Vagina (tissue), 2 donors: ENCODE measurements around the gene IGFBP2.

Experiments
- CTCF ChIP-seq, 3 experiments: fragments of 450-650 bp in 2 of 3; fragments of 200-600 bp in 1 of 3; sonication (generic) in 1 of 3; IDR thresholded peaks; one replicate each; pipeline ENCODE4 v1.5.1; 2017 to 2019; ENCODE audit warnings: antibody characterized with exemption in 3 of 3, mild to moderate bottlenecking in 2 of 3, moderate library complexity in 2 of 3
- POLR2A ChIP-seq, 2 donors: fragments of 450-650 bp; IDR thresholded peaks; one replicate each; pipeline ENCODE4 v1.6.1; 2017; ENCODE audit warnings: antibody characterized with exemption in 2 of 2, mild to moderate bottlenecking in 2 of 2, moderate library complexity in 2 of 2

GRCh38 chr2:216626168-216626874 is 6.9 kb upstream of the IGFBP2 start:
- TF ChIP-seq POLR2A (IDR thresholded peaks at IDR 0.05) (no peak), CTCF (IDR thresholded peaks at IDR 0.05) (no peak)
